GM21360 (cell line): Measurements from ENCODE around the gene FOXD4L3.
"Not testable (repeated sequence)": the region's sequence is repeated elsewhere in the genome, so short reads cannot be mapped to it uniquely, and the experiment has no call there.

Source experiments
- ATAC-seq: cut with Tn5 transposase; IDR thresholded peaks from one replicate; pipeline ENCODE4 v1.9.1; 2021; ENCODE audit warnings: mild to moderate bottlenecking, moderate library complexity; ENCODE audit not compliant: unreplicated experiment

Gene FOXD4L3

DNA sequence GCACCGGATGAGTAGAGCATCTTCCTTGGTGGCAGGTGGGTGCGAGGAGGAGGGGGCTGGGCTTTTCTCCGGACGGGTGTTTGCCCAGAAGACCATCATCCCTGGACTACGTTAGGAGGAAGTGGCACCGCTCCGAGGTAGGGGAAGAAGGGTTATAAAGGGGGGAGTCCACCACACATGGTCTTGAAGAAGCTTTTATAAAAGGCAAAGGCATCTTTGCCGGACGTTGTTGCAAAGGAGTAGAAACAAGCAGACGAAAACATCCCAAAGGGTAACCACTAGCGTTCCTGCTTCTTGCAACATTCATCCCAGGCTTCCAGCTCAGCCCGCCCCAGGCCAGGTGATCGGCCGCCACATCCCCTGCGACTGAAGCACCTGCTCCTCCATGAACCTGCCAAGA is at the start of gene FOXD4L3:
Gene FOXD4L3, plus strand, starts transcription at position 301 of the 400 bp plus-strand sequence. Its CDS starts 85 bp downstream, at position 386.
- not testable (repeated sequence) for ATAC-seq

DNA sequence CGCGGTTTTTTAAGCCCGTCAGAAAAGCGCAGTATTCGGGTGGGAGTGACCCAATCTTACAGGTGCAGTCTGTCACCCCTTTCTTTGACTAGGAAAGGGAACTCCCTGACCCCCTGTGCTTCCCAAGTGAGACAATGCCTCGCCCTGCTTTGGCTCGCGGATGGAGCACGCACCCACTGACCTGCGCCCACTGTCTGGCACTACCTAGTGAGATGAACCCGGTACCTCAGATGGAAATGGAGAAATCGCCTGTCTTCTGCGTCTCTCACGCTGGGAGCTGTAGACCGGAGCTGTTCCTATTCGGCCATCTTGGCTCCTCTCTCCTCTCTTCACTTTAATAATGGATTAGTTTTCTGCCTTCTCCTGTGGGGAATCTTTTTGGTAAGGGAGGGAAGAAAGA is 21.6 kb upstream of the FOXD4L3 start:
- not testable (repeated sequence) for ATAC-seq

DNA sequence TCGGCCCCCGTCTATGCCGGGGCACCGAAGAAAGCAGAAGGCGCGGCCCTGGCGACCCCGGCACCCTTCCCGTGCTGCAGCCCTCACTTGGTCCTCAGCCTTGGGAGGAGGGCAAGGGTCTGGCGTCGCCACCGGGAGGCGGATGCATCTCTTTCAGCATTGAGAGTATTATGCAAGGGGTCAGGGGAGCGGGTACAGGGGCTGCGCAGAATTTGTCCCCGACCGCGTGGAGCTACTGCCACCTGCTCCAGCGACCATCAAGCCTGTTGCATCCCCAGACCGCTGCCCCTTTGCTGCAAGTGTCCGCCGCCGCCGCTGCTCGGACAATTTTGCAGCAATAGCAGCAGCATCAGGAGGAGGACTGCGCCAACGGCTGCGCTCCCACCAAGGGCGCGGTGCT is 1.1 kb downstream of the FOXD4L3 start:
- ATAC-seq: not testable (repeated sequence)

DNA sequence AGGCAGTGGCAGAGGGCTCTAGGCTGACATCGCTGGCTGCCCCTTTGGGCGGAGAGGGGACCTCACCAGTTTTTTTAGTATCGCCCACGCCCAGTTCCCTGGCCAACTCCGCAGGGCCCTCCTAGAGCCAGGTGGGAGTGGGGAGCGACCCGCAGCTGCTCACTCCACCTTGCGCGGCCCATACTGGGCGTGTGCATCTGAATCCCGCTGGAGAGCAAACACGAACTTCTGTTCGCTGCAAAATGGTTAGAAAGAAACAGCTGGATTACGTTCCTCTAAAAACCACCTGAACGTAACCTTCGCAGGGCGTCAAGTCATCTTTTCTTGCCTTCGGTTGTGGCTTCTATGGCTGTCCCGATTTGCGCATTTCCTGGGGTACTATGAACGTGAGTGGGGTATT is 1.5 kb downstream of the FOXD4L3 start:
- ATAC-seq: not testable (repeated sequence)

DNA sequence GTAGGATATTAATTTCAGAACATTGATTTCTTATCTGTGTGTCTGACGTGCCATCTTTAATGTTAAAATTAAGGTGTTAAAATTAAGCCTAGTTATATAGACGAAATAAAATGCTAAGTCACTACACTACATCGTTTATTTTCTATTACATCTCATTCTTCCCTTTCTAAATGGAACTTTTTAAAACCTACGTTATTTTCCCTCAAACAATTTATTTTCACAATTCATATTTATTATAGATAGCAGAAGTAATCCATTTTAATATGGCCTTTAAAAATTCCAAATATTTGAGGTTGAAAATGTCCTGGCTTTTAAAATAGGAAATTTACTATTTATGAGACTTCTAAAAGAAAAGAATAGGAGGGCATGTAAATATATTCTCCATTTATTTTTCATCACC is 2.1 kb downstream of the FOXD4L3 start:
- ATAC-seq: not testable (repeated sequence)

DNA sequence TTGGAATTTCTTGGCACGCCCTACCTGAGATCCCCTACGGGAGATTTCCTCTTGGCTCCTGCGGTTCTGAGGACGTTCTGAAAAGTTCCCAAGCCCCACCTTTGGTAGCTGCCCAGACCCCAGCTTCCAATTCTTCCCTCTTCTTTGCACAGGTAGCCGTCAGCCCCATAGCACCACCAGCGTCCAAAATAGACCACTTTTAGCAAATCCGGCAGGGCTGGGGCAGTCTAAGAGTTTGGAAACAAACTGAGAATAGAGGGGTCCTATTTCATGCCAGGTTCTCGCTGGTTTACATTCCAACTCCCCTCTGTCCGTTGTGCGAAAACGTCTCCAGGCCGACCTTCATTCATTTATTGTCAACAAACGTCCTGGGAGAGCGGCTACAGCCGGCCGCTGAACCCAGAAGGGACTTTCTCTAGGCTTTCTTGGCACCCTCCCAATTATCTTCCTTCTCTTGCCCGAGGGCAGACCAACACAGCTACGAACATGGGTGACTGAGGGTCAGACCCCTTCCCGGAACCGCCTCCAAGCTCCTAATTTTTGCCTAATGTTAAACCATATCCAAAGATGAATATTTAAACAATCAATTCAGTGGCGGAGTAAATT is 3.1 kb downstream of the FOXD4L3 start:
- not testable (repeated sequence) for ATAC-seq

DNA sequence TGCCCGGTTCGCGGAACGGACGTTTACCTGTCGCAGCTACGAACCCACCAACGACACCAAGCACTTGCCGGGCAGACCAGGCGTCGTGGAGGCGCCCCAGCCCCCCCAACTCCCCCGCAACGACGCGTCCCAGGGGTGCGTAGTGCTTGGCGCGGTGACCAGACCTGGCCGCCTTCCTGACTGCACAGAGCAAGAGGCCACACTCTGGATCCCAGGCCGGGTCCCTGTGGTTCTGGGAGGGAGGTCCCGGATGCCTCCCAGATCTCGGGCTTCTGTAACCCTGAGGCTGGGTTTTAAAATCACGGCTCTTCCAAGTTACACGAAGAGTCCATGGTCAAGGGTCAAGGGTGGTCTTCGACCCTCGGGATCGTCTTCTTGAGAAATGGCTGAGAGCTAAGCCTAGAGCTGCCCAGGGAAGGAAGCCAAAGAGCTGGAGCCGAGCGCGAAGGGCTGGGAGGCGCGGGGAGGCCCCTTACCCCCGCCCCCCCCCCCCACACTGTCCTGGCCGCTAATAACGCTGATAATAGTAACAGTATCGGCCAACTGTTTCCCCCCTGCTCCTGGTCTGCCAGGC is 3.8 kb downstream of the FOXD4L3 start:
- ATAC-seq: not testable (repeated sequence)

DNA sequence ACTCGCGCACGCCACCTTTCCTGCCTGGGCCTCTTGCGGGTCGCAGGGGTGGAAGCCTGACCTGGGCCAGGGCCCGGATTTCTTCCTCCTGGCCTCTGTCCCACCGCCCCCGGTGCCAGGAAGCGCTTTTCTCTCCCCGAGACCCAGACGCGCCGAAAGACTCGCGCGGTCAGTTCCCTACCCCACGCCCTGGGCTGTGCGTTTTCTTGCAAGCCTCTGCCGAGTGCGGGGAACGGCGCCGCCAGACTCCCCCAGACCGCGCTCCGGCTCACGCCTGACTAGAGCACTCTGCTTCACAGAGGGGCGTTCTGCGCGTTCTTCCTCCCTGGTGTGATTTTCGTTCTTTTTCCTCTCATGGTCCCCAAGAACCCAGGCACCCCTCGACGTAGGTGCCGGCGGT is 4.5 kb downstream of the FOXD4L3 start:
- ATAC-seq: not testable (repeated sequence)

DNA sequence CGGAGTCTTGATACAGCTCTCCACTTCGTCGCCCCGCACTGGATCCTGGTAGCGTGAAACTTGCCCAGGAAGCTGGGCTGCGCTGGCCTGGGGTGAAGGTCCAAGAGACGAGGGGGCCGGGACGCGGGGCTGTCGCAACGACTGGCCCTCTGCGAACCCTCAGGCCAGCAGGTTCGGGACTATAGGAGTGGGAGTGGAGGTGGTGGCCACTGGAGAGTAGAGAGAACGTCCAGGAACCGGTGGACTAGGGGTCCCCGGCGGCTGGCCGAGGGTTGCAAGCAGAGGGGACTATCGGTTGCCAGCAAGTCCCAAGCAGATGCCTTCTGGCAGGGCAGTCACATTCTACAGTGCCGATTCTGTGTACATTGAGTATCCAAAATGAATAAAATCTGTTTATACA is 5.0 kb downstream of the FOXD4L3 start:
- ATAC-seq: not testable (repeated sequence)

DNA sequence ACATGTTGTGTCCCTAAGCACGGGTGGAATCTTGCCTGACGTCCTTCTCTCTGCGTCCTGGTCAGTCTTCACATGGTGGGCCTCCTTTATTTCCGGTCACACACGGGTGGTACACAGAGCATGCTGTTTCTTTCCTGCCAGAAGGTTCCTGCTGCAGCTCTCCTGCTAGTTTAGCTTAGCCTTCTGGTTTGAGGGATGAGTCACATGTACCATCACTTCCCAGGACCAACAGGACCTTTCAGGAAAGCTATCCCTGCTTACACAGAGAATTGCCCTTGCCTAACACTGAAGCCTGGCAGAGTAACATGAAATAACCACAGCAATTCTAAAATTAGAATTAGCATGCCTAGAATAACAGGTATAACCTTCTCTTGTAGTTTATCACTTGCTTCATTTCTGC is 8.5 kb downstream of the FOXD4L3 start:
- not testable (repeated sequence) for ATAC-seq

DNA sequence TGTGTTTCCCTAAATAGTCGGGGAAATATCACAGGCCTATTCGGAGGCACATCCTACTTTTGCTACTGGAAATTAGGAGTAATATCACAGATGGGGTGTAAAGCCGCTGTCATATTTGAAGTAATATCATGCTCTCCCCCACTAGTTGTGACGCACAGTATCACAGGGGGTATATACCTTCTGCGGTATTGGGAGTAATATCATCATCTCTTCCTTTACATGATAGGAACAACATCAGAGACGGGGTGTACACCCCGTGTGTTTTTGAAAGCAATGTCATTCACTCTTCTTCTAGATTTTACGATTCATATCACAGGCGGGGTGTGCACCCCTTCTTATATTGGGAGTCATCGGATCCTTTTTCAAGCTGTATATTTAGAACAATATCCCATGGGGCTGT is 15.5 kb downstream of the FOXD4L3 start:
- ATAC-seq: not testable (repeated sequence)

DNA sequence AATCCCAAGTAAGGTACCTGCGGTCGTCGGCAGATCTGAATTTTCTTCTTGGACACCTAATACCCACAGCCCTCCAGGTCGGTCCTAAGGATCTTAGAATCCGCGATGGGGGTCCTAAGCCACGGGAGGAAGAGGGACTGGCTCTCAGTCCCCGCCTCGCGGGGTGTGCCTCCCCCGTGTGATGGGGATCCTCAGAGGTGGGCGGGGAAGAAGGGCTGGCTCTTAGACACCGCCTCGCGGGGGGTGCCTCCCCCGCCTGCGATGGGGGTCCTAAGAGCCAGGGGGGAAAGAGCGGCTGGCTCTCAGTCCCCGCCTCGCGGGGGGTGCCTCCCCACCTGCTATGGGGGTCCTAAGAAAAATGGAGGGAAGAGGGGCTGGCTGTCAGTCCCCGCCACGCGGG is 21.1 kb downstream of the FOXD4L3 start:
- ATAC-seq: not testable (repeated sequence)

DNA sequence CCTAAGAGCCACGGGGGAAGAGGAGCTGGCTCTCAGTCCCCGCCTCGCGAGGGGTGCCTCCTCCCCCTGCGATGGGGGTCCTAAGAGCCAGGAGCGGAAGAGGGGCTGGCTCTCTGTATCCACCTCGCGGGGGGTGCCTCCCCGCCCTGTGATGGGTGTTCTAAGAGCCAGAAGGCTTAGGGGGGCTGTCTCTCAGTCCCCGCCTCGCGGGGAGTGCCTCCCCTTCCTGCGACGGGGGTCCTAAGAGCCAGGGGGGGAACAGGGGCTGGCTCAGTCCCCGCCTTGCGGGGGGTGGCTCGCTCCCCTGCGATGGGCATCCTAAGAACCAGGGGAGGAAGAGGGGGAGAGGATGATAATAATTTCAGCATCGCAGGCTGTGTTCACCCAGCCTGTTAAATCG is 21.9 kb downstream of the FOXD4L3 start:
- ATAC-seq: not testable (repeated sequence)

DNA sequence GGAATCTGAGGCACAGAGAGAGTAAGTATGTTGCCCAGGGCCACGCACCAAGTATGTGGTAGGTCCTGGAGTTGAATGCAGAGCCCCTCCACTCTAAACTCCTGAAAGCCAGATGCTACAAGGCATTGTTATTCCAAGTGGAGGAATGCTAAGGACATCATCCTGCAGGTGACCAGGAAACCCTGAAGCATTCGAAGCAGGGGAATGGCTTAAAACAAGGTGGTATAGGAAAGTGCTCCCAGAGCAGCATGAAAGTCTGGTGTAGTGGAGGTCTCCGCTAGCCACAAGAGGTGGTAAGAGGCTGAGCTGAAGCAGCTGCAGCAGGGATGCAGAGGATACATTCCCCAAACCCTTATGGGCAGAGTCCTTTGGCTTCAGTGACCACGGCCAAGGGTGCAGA is 26.4 kb downstream of the FOXD4L3 start:
- not testable (repeated sequence) for ATAC-seq

DNA sequence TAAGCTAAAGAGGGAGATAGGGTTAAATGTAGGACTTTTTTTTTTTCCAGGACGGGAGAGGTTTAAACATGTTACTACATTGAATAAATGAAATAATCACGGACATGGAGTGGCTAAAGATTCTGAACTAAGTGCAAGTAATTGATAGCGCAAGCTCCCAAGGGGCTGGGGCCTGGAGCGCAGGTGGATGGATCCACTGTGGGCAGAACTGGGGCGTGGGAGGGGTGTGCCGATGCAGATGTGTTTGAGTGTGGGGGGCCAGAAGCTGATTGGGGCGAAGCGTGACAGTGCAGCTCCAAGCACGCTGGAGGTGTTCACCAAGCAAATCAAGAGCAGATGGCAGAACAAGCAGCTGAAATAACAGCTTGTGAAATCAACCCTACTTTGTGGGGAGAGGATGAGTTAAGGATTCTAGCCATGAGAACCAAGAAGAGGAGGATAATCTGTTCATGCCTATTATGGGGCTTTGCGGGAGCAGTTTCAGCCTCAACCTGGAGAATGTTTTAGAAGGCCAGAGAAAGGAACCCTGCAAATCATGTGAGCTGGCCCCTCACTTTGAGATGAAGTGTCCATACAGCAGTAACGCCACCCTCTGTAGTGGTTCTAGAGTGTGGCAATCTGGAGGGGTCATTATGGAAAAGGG is 28.0 kb downstream of the FOXD4L3 start:
- not testable (repeated sequence) for ATAC-seq

DNA sequence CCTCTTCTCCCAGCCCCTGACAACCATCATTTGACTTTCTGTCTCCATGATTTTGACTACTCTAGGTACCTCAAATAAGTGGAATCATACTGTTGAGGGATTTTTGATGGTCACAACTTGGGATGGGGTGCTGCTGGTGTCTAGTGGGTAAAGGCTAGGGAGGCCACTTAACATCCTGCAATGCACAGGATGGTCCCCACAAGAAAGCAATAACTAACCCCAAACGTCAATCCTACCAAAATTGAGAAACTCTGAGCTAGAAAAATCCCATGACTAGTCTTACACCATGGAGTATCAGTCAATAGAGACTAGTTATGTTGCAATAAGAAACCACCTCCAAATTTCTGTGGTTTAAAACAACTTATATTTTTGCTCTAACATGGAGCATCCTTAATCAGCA is 29.5 kb downstream of the FOXD4L3 start:
- ATAC-seq: not testable (repeated sequence)

DNA sequence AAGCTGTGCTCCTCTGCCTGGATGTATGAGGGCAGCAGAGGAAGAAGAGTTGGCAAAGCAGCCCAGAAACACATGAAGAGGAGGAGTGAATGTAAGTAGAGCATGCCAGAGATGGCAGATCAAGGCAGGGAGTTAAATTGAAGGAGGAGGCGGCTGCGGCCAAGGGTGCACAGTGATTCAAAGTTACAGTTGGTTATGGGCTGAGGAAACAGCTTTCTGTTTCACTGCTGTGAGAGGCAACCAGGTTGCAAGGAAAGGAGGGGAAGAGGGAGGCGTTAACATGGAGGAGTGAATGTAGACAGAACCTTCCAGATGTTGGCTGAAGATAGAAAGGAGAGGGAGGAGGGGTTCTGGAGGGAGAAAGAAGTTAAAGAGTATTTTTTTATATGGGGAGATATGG is 33.3 kb downstream of the FOXD4L3 start:
- not testable (repeated sequence) for ATAC-seq

DNA sequence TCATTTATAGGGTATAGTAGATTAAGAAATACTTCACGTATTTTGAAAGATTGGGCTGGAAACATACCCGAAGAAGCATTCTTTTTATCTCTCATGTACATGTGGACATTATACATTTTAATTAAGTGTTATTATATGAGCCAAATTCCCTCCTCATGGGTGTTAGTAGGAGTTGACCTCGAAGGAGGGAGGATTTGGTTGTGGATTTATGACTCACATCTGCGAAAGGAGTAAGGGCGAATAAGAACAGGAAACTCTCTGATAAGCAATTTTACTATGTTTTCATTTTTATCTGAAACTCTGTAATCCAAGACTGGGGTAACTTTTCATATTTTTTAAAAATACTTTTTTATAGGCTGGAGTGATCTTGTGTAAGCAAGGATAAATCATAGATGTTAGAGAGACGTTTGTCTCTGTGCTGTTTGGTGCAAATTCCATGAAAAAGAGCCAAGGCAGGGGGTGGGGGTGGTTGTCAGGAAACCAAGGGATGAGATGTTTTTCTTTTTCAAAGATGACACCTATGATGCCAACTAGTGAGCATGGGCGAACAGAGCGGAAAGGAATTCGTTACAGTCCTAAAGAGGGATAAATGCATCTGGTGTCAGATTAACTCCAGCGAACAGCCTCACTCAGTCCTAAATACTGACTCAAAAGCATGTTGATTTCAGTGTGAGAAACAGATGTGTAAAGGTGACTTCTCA is 34.1 kb downstream of the FOXD4L3 start:
- not testable (repeated sequence) for ATAC-seq

DNA sequence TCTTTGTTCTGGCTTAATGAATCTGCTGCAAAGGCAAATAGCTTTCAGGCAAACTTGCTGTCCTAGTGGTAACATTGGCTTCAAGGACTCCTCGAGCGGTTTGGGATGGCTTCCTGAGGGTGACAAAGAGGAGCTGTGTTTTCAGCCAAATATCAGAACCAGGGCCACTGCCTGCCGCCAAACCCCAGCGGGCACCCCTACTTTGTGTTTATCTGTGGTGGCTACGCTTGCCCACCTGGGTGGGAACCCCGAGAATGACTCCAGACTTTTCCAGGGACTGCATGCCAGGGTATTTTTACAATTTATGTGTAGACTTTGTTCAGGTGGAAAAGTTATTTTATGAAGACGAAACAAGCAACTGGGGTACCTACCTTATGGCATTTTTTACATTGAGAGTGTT is 35.3 kb downstream of the FOXD4L3 start:
- not testable (repeated sequence) for ATAC-seq

DNA sequence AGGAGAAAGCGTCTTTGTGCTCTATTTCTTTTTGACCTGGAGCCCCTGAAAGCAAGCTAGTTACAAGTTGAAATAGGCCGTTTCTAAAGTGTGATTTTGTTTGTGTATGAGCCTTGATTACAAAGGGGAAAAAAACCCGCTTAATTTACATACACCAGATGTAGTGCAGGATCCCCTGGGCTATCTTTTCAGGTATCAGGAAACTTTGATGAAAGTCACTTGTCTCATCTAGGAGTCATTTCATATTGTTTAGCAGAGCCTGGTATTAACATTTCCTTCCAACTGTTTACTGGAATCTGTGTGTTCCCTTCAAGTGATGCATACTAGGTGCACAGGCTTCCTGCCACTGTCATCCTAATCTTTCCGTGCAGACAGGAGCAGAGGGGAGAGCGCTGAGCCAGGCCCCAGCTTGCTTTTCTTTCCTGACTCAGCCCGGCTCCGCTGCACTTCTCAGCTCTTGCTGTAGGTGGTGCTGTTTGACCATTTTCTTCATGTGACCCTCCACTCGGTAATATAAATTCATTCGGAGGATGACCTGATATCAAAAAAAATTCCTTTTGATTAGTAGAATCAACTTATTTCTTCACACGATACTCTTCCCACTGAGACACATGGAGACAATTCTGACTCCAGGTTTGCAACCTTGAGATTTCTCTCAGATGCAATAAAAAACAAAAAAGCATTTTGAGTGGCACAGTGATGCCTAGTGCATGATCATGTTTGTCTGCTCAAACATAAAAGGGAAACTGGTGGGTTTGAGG is 39.8 kb downstream of the FOXD4L3 start:
- peak; percentile 96 for ATAC-seq

DNA sequence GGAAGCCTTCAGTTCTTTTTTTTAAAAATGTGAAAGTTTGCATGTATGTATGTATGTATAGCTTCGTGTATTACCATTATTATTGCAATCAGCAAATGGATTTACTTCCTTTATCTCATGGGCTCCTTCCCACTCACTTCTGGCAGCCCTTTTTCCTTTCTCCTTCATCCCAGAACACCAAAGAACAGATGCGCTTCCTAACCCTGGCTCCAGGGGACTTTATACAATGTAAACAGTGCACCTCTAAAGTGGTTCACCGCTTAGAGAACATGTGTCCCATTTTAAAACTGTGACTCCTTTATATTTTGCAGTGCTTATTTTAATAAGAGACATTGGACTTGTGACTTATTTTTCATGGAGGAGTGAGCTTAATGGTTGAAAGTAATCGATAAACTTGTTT is 40.6 kb downstream of the FOXD4L3 start:
- ATAC-seq: not testable (repeated sequence)
